SK-N-SH (cell line): ENCODE results near the gene MKX. TPM values are rescaled to one million over a fixed set of nuclear protein-coding genes. Genes with fewer than 3 reads are reported as not detected.

ENCODE experiments used
- CTCF ChIA-PET: fragments of 300-600, 350-600 bp; formaldehyde crosslinking; extraction: SDS; loops from one replicate; lab custom pipeline; 2021; lab: Yijun Ruan, JAX
- POLR2A ChIA-PET: fragments of 350-600 bp; sonication (Branson Sonifier 250); formaldehyde crosslinking; extraction: SDS; loops from one replicate; lab custom pipeline; 2020; ENCODE audit warnings: antibody characterized with exemption, inconsistent platforms; lab: Yijun Ruan, JAX
- DNase-seq: peaks from one replicate; pipeline ENCODE4 v3.0.0; 2012
- H2AFZ ChIP-seq: fragments of 200-600 bp; sonication (generic); 2 replicates; pipeline ENCODE4 v1.8.1; 2016; ENCODE audit warnings: antibody characterized with exemption, mild to moderate bottlenecking, low read depth
- H3F3A ChIP-seq: fragments of 200-600 bp; sonication (generic); replicated peaks from 2 replicates; pipeline ENCODE3; 2016; ENCODE audit warnings: antibody characterized with exemption, mild to moderate bottlenecking; ENCODE audit not compliant: insufficient read depth
- H3K27ac ChIP-seq, 2 experiments: fragments of 200-500 bp in 1 of 2; fragments of 200-600 bp in 1 of 2; sonication (Bioruptor generic) in 1 of 2; sonication (generic), shearing (Covaris generic) in 1 of 2; 2 replicates each; pipeline versions ENCODE4 v1.5.1 to v1.6.1; 2014 to 2016; ENCODE audit warnings: low read depth in 2 of 2, inconsistent platforms in 1 of 2, low read length in 1 of 2, mild to moderate bottlenecking in 1 of 2, mixed read lengths in 1 of 2
- H3K27me3 ChIP-seq: fragments of 200-600 bp; sonication (generic), shearing (Covaris generic); 2 replicates; pipeline ENCODE4 v1.6.1; 2016; ENCODE audit warnings: mixed run types; ENCODE audit not compliant: insufficient read depth
- H3K36me3 ChIP-seq, 2 experiments: fragments of 200-500 bp in 1 of 2; fragments of 200-600 bp in 1 of 2; sonication (Bioruptor generic) in 1 of 2; sonication (generic) in 1 of 2; replicated peaks in 1 of 2; 2 replicates each; pipeline versions ENCODE3 to v1.5.1; 2014 to 2016; ENCODE audit warnings: low read length in 1 of 2, mild to moderate bottlenecking in 1 of 2; ENCODE audit not compliant: insufficient read depth in 2 of 2, control insufficient read depth in 1 of 2
- H3K4me1 ChIP-seq, 2 experiments: fragments of 200-500 bp in 1 of 2; fragments of 200-600 bp in 1 of 2; sonication (Bioruptor generic) in 1 of 2; sonication (generic), shearing (Covaris generic) in 1 of 2; 2 replicates each; pipeline versions ENCODE4 v1.5.1 to v1.6.1; 2014 to 2016; ENCODE audit warnings: low read depth in 1 of 2, low read length in 1 of 2, mixed run types in 1 of 2; ENCODE audit not compliant: insufficient read depth in 2 of 2, control insufficient read depth in 1 of 2
- H3K4me2 ChIP-seq: fragments of 200-600 bp; sonication (generic), shearing (Covaris generic); 2 replicates; pipeline ENCODE4 v1.6.1; 2017; ENCODE audit warnings: mixed run types
- H3K4me3 ChIP-seq, 2 experiments: fragments of 200-500 bp in 1 of 2; fragments of 200-600 bp in 1 of 2; sonication (Bioruptor generic) in 1 of 2; sonication (generic), shearing (Covaris generic) in 1 of 2; 2 replicates each; pipeline versions ENCODE4 v1.5.1 to v1.8.1; 2014 to 2016; ENCODE audit warnings: low read depth in 2 of 2, inconsistent platforms in 1 of 2, low read length in 1 of 2, mild to moderate bottlenecking in 1 of 2, mixed read lengths in 1 of 2, moderate library complexity in 1 of 2
- H3K79me2 ChIP-seq: fragments of 200-600 bp; sonication (generic); 2 replicates; pipeline ENCODE4 v1.8.1; 2017; ENCODE audit warnings: mild to moderate bottlenecking; ENCODE audit not compliant: insufficient read depth
- H3K9ac ChIP-seq: fragments of 200-600 bp; sonication (generic); 2 replicates; pipeline ENCODE4 v1.6.1; 2017; ENCODE audit warnings: mixed run types
- H3K9me2 ChIP-seq: fragments of 200-600 bp; sonication (generic); 2 replicates; pipeline ENCODE4 v1.6.1; 2017; ENCODE audit warnings: mixed run types
- H3K9me3 ChIP-seq: fragments of 200-600 bp; sonication (generic); 2 replicates; pipeline ENCODE4 v1.6.1; 2017; ENCODE audit warnings: mixed run types, mild to moderate bottlenecking, moderate library complexity
- H4K20me1 ChIP-seq: fragments of 200-600 bp; sonication (generic); 2 replicates; pipeline ENCODE4 v1.6.1; 2017; ENCODE audit warnings: mild to moderate bottlenecking, mixed run types; ENCODE audit not compliant: insufficient read depth
- CHD2 ChIP-seq: fragments of 150-350 bp; IDR thresholded peaks from 2 replicates; pipeline ENCODE4 v1.6.1; 2018; ENCODE audit warnings: low read length; ENCODE audit not compliant: partially characterized antibody
- ELF1 ChIP-seq: IDR thresholded peaks from 2 replicates; pipeline ENCODE4 v1.4.0; 2012
- EP300 ChIP-seq, 2 experiments: IDR thresholded peaks; 2 replicates each; pipeline versions ENCODE4 v1.4.0 to v1.6.1; 2012; ENCODE audit warnings: borderline replicate concordance in 1 of 2, low read depth in 1 of 2, low read length in 1 of 2
- FOSL2 ChIP-seq: IDR thresholded peaks from 2 replicates; pipeline ENCODE4 v1.4.0; 2012; ENCODE audit warnings: low read depth, mild to moderate bottlenecking, moderate library complexity, borderline replicate concordance
- GABPA ChIP-seq: IDR thresholded peaks from 2 replicates; pipeline ENCODE4 v1.4.0; 2012; ENCODE audit warnings: low read depth, mild to moderate bottlenecking
- MXI1 ChIP-seq: IDR thresholded peaks from 2 replicates; pipeline ENCODE4 v1.6.1; 2012; ENCODE audit warnings: mild to moderate bottlenecking, low read depth, low read length, improper control_type of control experiment
- RCOR1 ChIP-seq: fragments of 150-350 bp; IDR thresholded peaks from 2 replicates; pipeline ENCODE4 v1.6.1; 2017; ENCODE audit warnings: antibody characterized with exemption, low read length
- RFX5 ChIP-seq: IDR thresholded peaks from 2 replicates; pipeline ENCODE4 v1.6.1; 2012; ENCODE audit warnings: mild to moderate bottlenecking, improper control_type of control experiment, low read length
- SIN3A ChIP-seq: IDR thresholded peaks from 2 replicates; pipeline ENCODE4 v1.6.1; 2012; ENCODE audit warnings: low read depth, mild to moderate bottlenecking, low read length, moderate library complexity, borderline replicate concordance
- TAF1 ChIP-seq: IDR thresholded peaks from 2 replicates; pipeline ENCODE4 v1.6.1; 2012; ENCODE audit warnings: low read depth, mild to moderate bottlenecking, low read length, moderate library complexity, borderline replicate concordance
- TCF12 ChIP-seq: IDR thresholded peaks from 2 replicates; pipeline ENCODE4 v1.4.0; 2012
- YY1 ChIP-seq: IDR thresholded peaks from 2 replicates; pipeline ENCODE4 v1.4.0; 2012; ENCODE audit warnings: low read depth, mild to moderate bottlenecking
- WGBS: methylation state at CpG from one replicate; pipeline ENCODE4 v1.1.6; 2017; ENCODE audit warnings: low lambda C conversion rate; 5-methylcytosine and 5-hydroxymethylcytosine counted together
- polyA plus RNA-seq, 3 experiments: library from polyadenylated mRNA; depleted of rRNA; stranded (reverse); fragments of >200 nt; gene quantifications; 2 replicates each; pipeline ENCODE4 v1.2.3, GENCODE V29; 2012
- TF ChIP-seq, protein P1 (sequence below): IDR thresholded peaks from 2 replicates; pipeline ENCODE4 v1.4.0; 2012; ENCODE audit warnings: low read depth, borderline replicate concordance
- TF ChIP-seq, protein P2 (sequence below): IDR thresholded peaks from 2 replicates; pipeline ENCODE4; 2012
- TF ChIP-seq, protein P3 (sequence below): IDR thresholded peaks from 2 replicates; pipeline ENCODE4 v1.6.1; 2012; ENCODE audit warnings: mild to moderate bottlenecking, low read depth, low read length, moderate library complexity
- TF ChIP-seq, protein P4 (sequence below): IDR thresholded peaks from 2 replicates; pipeline ENCODE4 v1.4.0; 2012; ENCODE audit warnings: low read depth

The MKX gene
- polyA plus RNA-seq, 1 of the 3 experiments (the other 2 are of a cell fraction): not detected

DNA sequence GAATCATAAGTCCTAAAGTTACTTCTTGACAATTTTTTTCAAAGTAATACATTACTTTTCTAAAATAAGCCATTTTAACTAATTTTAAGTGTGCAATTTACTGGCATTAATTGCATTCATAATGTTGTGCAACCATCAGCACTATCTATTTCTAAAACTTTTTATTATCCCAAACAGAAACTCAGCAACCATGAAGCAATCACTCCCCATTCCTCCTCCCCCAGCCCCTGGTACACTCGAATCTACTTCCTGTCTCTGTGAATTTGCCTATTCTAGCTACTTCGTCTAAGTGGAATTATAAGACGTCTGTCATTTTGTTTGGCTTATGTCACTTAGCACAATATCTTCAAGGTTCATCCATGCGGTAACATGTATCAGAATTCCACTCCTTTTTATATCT, 84.9 kb downstream of the MKX start:
- Histone ChIP-seq H3K9me2 (no peaks in the 10 kb centered on the region), H3K36me3 (no peaks in the 10 kb centered on the region), H4K20me1 (no peaks in the 10 kb centered on the region), H2AFZ (no peak overlapping the region), H3K9me3 (no peaks in the 10 kb centered on the region), H3K4me3 (no peak overlapping the region), H3K4me1 (no peaks in the 10 kb centered on the region), H3K79me2 (no peaks in the 10 kb centered on the region), H3K27me3 (peaks cover 18% of the 10 kb centered on the region; the same call in 1 of the 2 replicates), H3K4me2 (no peak overlapping the region), H3K27ac (no peak overlapping the region), H3F3A (no peaks in the 10 kb centered on the region), H3K9ac (no peak overlapping the region)
- POLR2A ChIA-PET: no interaction called here
- no peak for DNase-seq
- TF ChIP-seq EP300 (IDR thresholded peaks at IDR 0.05; ENCODE audit: borderline replicate concordance in 1 of 2, low read depth in 1 of 2, low read length in 1 of 2) (no peak), CHD2 (no peak), RCOR1 (no peak)
- CTCF ChIA-PET: interaction anchor here (1.0 kb wide), 1 partner anchor 15 kb away, joined by 3 read pairs; no protein-coding TSS in a partner anchor
- WGBS: 8% methylated on average over 4 of the region's 4 CpGs

DNA sequence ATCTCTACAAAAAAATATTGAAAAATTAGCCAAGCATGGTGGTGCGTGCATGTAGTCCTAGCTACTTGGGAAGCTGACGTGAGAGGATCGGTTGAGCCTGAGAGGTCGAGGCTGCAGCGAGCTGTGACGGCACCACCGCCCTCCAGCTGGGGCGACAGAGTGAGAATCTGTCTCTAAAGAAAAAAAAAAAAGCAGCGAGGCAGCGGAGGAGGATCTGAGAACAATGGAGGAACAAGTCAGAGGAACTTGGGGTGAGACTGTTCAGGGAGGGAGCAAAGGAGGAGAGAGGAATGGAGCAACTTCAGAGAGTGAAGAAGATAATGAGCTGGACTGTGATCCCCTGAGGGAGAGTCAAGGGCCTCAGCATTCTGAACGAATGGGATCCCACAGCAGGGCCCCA, 85.4 kb downstream of the MKX start:
- Histone ChIP-seq H3K9me2 (no peaks in the 10 kb centered on the region), H3K4me3 (no peak overlapping the region), H3K4me1 (no peaks in the 10 kb centered on the region), H3K36me3 (no peaks in the 10 kb centered on the region), H3K27ac (no peak overlapping the region), H2AFZ (no peak overlapping the region), H3K4me2 (no peak overlapping the region), H3K9ac (no peak overlapping the region), H3K9me3 (no peaks in the 10 kb centered on the region), H3K27me3 (peaks cover 18% of the 10 kb centered on the region; the same call in 1 of the 2 replicates), H3K79me2 (no peaks in the 10 kb centered on the region), H4K20me1 (no peaks in the 10 kb centered on the region), H3F3A (no peaks in the 10 kb centered on the region)
- CTCF ChIA-PET: no interaction called here
- POLR2A ChIA-PET: no interaction called here
- TF ChIP-seq RFX5 (no peak), YY1 (no peak), FOSL2 (no peak), TCF12 (no peak), SIN3A (no peak), GABPA (no peak), CHD2 (no peak), TAF1 (no peak), ELF1 (no peak), MXI1 (no peak), EP300 (IDR thresholded peaks at IDR 0.05; ENCODE audit: borderline replicate concordance in 1 of 2, low read depth in 1 of 2, low read length in 1 of 2) (no peak)
- TF ChIP-seq, protein P1, sequence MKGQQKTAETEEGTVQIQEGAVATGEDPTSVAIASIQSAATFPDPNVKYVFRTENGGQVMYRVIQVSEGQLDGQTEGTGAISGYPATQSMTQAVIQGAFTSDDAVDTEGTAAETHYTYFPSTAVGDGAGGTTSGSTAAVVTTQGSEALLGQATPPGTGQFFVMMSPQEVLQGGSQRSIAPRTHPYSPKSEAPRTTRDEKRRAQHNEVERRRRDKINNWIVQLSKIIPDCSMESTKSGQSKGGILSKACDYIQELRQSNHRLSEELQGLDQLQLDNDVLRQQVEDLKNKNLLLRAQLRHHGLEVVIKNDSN: no peak
- TF ChIP-seq, protein P2, sequence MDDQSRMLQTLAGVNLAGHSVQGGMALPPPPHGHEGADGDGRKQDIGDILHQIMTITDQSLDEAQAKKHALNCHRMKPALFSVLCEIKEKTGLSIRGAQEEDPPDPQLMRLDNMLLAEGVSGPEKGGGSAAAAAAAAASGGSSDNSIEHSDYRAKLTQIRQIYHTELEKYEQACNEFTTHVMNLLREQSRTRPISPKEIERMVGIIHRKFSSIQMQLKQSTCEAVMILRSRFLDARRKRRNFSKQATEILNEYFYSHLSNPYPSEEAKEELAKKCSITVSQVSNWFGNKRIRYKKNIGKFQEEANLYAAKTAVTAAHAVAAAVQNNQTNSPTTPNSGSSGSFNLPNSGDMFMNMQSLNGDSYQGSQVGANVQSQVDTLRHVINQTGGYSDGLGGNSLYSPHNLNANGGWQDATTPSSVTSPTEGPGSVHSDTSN: no peak
- TF ChIP-seq, protein P3, sequence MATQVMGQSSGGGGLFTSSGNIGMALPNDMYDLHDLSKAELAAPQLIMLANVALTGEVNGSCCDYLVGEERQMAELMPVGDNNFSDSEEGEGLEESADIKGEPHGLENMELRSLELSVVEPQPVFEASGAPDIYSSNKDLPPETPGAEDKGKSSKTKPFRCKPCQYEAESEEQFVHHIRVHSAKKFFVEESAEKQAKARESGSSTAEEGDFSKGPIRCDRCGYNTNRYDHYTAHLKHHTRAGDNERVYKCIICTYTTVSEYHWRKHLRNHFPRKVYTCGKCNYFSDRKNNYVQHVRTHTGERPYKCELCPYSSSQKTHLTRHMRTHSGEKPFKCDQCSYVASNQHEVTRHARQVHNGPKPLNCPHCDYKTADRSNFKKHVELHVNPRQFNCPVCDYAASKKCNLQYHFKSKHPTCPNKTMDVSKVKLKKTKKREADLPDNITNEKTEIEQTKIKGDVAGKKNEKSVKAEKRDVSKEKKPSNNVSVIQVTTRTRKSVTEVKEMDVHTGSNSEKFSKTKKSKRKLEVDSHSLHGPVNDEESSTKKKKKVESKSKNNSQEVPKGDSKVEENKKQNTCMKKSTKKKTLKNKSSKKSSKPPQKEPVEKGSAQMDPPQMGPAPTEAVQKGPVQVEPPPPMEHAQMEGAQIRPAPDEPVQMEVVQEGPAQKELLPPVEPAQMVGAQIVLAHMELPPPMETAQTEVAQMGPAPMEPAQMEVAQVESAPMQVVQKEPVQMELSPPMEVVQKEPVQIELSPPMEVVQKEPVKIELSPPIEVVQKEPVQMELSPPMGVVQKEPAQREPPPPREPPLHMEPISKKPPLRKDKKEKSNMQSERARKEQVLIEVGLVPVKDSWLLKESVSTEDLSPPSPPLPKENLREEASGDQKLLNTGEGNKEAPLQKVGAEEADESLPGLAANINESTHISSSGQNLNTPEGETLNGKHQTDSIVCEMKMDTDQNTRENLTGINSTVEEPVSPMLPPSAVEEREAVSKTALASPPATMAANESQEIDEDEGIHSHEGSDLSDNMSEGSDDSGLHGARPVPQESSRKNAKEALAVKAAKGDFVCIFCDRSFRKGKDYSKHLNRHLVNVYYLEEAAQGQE: no peak
- TF ChIP-seq, protein P4, sequence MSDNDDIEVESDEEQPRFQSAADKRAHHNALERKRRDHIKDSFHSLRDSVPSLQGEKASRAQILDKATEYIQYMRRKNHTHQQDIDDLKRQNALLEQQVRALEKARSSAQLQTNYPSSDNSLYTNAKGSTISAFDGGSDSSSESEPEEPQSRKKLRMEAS: no peak
- DNase-seq: no peak
- 15% methylated on average over 11 of the region's 11 CpGs for WGBS
